ENCODE measurements around the gene PXDN. TPM values are rescaled to one million over a fixed set of nuclear protein-coding genes. Genes with fewer than 3 reads are reported as not detected.

The PXDN gene
- total and polyA plus RNA-seq, 2 of the 4 experiments (the other 2 are of a cell fraction): 153 to 332 TPM

- H2AK9ac ChIP-seq (replicated peaks; ENCODE audit: low read depth, low read length, poor library complexity): peak overlapping the region; percentile 2
- peak overlapping the region; percentile 85 for H3K27ac ChIP-seq (ENCODE audit: insufficient read depth, low read length)
- H3K9me1 ChIP-seq (ENCODE audit: insufficient read depth, low read length): peaks cover 23% of the 10 kb centered on the region
- H4K5ac ChIP-seq (ENCODE audit: low read depth, low read length): peak overlapping the region; percentile 66; the same call in 1 of the 2 replicates
- H2BK15ac ChIP-seq (ENCODE audit: low read depth, low read length): peak overlapping the region; percentile 95; the same call in 2 of the 3 replicates
- no TSS peak for BruUV-seq (replicated peaks)
- peak overlapping the region; percentile 72 for H3K4me2 ChIP-seq (ENCODE audit: low read depth, low read length)
- peaks cover 4 to 47% of the 10 kb centered on the region in 2 experiments; a peak in 3 of 4 replicates for H3K79me1 ChIP-seq (ENCODE audit: low read depth in 1 of 2, low read length in 2 of 2)
- DNase-seq: peak; percentile 62
- intact Hi-C loops (cut with micrococcal nuclease): no loop called here
- peak overlapping the region; percentile 27; the same call in 1 of the 2 replicates for H3K56ac ChIP-seq (ENCODE audit: extremely low read depth, insufficient read depth, low read length)
- no peaks in the 10 kb centered on the region for H3K9me3 ChIP-seq (ENCODE audit: control insufficient read depth, insufficient read depth, low read length)
- peaks cover 34% of the 10 kb centered on the region for H3K4me1 ChIP-seq (ENCODE audit: control insufficient read depth, insufficient read depth, low read length)
- H4K8ac ChIP-seq (ENCODE audit: low read depth in 2 of 2, low read length in 2 of 2): peak overlapping the region; percentile 61 to 71
- H2AFZ ChIP-seq (replicated peaks; ENCODE audit: low read length, poor library complexity): peak overlapping the region; percentile 29
- H3K9ac ChIP-seq (ENCODE audit: low read depth, low read length): peak overlapping the region; percentile 72; the same call in 1 of the 2 replicates
- in situ Hi-C loops (cut with MboI; ENCODE audit: low sequenced_read_pairs): no loop called here
- peaks cover 63% of the 10 kb centered on the region for H4K20me1 ChIP-seq (ENCODE audit: insufficient read depth, low read length)
- WGBS, 2 experiments (ENCODE audit: extremely low coverage in 2 of 2, insufficient read length in 1 of 2): 27% methylated on average over 10 of the region's 14 CpGs; no CpG with 5 or more reads in 1 of the 2 experiments
- H3K23ac ChIP-seq (ENCODE audit: low read depth, low read length): peak overlapping the region; percentile 94
- H2BK5ac ChIP-seq (ENCODE audit: low read depth, low read length, poor library complexity, severe bottlenecking): peak overlapping the region; percentile 66
- H4K91ac ChIP-seq (ENCODE audit: insufficient read depth, low read depth, low read length): peak overlapping the region; percentile 64
- H3K18ac ChIP-seq (ENCODE audit: low read depth, low read length): peak overlapping the region; percentile 79
- peaks cover 3% of the 10 kb centered on the region; the same call in 1 of the 2 replicates for H3K36me3 ChIP-seq (ENCODE audit: control insufficient read depth, insufficient read depth, low read length)
- peak overlapping the region; percentile 89 for H3K4ac ChIP-seq (ENCODE audit: low read depth, low read length)
- peak overlapping the region; percentile 54 for H3K14ac ChIP-seq (replicated peaks; ENCODE audit: low read depth, low read length)
- no peak for TF ChIP-seq CHD1 (IDR thresholded peaks at IDR 0.05; ENCODE audit: low read depth, low read length)
- TF ChIP-seq USF2 (IDR thresholded peaks at IDR 0.05; ENCODE audit: low read depth, low read length): peak; percentile 57; the same call in 1 of the 2 replicates
- TF ChIP-seq BHLHE40 (IDR thresholded peaks at IDR 0.05; ENCODE audit: low read depth, low read length): no peak
- TF ChIP-seq SMC3 (IDR thresholded peaks at IDR 0.05; ENCODE audit: low read depth, low read length): no peak
- peak; percentile 50; the same call in 1 of the 2 replicates for TF ChIP-seq POLR2A (IDR thresholded peaks at IDR 0.05; ENCODE audit: low read depth, low read length)
- peak; percentile 79 for TF ChIP-seq MXI1 (IDR thresholded peaks at IDR 0.05; ENCODE audit: borderline replicate concordance, low read depth, low read length)
- no peak overlapping the region for H3K4me3 ChIP-seq (ENCODE audit: insufficient read depth, low read depth, low read length)
- CTCF ChIA-PET: no interaction called here
- H3K27me3 ChIP-seq (ENCODE audit: control insufficient read depth, insufficient read depth, low read length): no peaks in the 10 kb centered on the region
- POLR2A ChIA-PET (ENCODE audit: unreplicated experiment): no interaction called here
- peak overlapping the region; percentile 40 for H2BK20ac ChIP-seq (ENCODE audit: low read depth, low read length)
- peak overlapping the region; percentile 48 for H2BK120ac ChIP-seq (ENCODE audit: low read depth, low read length)
- peak; percentile 38 for ATAC-seq (ENCODE audit: low read depth)
- H2AK5ac ChIP-seq (ENCODE audit: low read depth, low read length): peak overlapping the region; percentile 89
- dilution Hi-C loops (cut with HindIII; ENCODE audit: low sequenced_read_pairs, unreplicated experiment): no loop called here
Observed at GRCh38 chr2:1728821-1729220, 15.5 kb downstream of the PXDN start.
